CD4-positive, alpha-beta T cell treated with Interleukin-4 for 1 hour (primary cell): ENCODE results near the gene GRIA3.
"Not testable (repeated sequence)": the region's sequence is repeated elsewhere in the genome, so short reads cannot be mapped to it uniquely, and the experiment has no call there.

ENCODE experiments used
- DNase-seq, 2 donors: peaks; one replicate each; pipeline ENCODE4 v3.0.0-alpha.2; 2020 to 2022

GRIA3 gene

GRCh38 chrX:123361371-123361770 lies 177.3 kb downstream of the GRIA3 start:
- no peak for DNase-seq

GRCh38 chrX:123386196-123386595 lies 202.1 kb downstream of the GRIA3 start:
- not testable (repeated sequence) for DNase-seq

DNA sequence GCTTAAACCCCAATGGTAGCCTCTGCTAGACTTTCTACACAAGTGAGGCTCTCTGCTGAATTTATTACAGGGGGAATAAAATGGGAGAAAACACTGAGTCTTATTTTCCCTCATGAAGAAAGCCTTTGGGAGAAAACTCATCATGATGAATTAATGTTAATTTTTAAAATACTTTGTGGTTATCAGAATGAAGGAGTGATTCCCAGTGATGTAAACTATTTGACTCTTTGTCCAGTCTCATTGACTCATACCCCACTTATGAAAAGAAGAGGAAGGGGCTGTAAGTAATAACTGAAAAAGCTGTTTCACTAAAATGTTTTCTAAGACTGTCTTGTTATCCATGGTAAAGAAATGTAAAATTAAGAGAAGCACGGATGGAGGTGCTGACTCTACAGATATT lies 208.8 kb downstream of the GRIA3 start:
- no peak for DNase-seq

- DNase-seq: no peak
These were observed 215.6 kb downstream of the GRIA3 start for GRCh38 chrX:123399709-123400108.

GRCh38 chrX:123405231-123405630 lies 221.2 kb downstream of the GRIA3 start:
- no peak for DNase-seq

DNA sequence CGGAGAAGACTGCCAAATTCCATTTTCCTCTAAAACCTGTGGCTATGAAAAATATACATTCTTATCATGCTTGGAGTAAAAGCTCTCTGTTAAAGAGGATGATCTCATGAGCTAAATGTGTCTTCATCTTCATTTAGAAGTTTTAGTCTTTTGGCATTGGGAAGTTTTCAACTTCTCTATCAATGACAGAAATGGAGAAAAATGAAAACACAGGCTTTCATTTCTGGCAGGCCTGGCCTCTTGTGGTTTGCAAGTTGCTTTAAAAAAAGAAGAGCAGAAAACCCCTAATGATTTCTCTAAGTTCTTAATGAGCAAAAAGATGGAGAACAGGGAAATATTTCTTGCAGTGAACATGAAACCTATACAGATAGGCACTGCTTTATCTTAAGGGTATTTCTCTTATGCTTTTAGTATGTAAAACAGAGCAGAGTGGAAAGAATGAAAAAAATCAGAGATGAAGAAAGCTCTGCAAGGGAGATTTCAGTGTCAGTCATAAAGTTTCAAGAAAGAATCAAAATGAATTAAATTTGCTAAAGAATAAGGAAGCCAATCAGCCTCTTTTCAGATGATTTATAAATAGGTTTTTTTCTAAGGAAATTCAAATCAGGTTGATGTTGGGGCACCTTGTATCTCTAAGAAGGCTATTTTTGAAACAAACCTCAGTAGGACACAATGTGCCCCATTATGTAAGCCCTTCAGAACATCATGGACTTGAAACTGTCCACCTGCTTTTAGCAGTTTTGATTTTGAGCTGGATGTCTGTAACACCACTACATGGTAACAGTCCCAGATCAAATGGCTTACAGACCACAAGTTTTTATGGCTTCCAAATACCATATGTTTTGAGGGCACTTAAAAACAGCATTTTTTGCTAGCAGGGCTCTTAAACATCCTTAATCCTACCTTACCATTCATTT lies 225.0 kb downstream of the GRIA3 start:
- no peak for DNase-seq

- no peak for DNase-seq
These were observed 238.8 kb downstream of the GRIA3 start for GRCh38 chrX:123422875-123423274.

GRCh38 chrX:123424546-123424945 lies 240.5 kb downstream of the GRIA3 start:
- DNase-seq: no peak

DNA sequence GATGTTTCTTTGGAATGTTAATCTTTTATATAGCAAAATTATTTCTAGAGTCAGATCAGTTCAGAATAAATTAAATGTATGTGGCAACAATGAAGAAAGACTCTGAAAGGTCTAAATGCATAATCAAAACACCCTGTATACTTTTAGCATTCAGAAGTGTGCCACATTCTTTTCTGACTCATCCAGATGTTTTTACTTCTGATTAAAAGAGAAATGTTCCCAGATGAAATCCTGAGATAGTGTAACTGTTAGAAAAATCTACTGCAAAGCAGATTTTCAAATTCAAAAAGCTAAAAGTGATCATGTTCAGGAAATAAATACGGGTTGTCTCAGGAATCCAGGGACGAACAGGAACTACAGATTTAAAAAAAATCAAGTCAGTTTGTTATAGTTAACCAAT lies 241.4 kb downstream of the GRIA3 start:
- no peak for DNase-seq

GRCh38 chrX:123425904-123426303 lies 241.8 kb downstream of the GRIA3 start:
- no peak for DNase-seq

DNA sequence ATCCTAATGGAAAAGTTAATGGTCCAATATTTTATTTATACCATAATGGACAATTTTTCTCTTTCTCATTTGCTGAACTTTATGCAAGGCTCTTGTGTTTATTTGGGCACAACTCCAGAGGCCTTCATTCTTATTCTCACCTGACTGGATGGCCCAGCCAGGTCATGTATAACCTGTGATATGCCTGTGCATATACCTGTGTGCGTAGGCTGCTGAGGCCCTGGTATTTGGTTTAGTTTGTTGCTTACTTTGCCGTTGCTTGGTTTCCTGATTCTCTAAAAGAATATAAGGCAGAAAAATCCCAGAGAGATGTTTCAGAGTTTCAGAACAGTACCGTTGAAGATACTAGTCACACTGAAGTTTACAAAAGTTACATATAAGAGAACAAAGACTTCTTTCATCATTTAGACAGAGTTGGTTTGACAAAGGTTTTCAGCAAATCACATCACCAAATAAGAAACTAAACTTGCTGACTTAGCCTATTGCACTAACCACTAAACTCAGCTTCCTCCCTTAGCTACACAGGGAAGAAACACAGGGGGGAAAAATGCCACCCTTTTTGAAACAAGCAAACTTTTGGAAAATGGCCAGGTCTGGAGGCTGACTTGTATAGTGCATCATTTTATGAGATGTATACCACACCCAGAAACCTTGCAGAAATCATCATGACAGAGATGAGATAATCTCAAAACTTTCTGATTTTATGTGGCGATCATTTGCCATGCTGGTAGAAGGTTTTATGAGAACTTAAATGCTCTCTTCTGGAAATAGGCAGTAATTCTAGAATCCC lies 248.5 kb downstream of the GRIA3 start:
- DNase-seq: no peak

GRCh38 chrX:123436512-123437136 lies 252.5 kb downstream of the GRIA3 start:
- DNase-seq: no peak

- not testable (repeated sequence) for DNase-seq
These were observed 255.8 kb downstream of the GRIA3 start for GRCh38 chrX:123439926-123440325.

GRCh38 chrX:123442764-123443163 lies 258.7 kb downstream of the GRIA3 start:
- no peak for DNase-seq

DNA sequence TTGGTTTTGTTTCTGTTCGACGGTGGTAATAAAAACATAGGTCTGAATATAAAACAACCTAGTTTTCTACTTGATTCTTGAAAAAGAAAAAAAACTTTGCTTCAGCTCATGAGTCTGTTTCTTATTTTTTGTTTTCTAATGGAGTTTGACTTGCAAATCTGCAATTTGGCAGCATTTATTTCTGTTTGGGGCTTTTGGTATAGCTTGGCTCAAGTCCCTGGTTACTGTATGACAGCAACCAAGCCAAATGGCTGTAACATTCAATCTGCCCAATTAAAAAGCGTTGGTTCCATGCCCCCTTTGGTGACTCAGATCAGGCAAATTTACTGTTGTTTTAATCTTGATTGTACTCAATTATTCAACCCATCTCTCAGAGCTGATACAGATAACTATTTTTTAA lies 263.4 kb downstream of the GRIA3 start:
- no peak for DNase-seq

GRCh38 chrX:123449335-123449734 lies 265.3 kb downstream of the GRIA3 start:
- DNase-seq: no peak

GRCh38 chrX:123450222-123450621 lies 266.1 kb downstream of the GRIA3 start:
- DNase-seq: no peak

GRCh38 chrX:123454712-123455431 lies 270.8 kb downstream of the GRIA3 start:
- no peak for DNase-seq

- no peak for DNase-seq
These were observed 271.6 kb downstream of the GRIA3 start for GRCh38 chrX:123455693-123456092.

GRCh38 chrX:123464709-123465108 lies 280.6 kb downstream of the GRIA3 start:
- DNase-seq: no peak

- DNase-seq: no peak
These were observed 284.4 kb downstream of the GRIA3 start for GRCh38 chrX:123468481-123468880.

DNA sequence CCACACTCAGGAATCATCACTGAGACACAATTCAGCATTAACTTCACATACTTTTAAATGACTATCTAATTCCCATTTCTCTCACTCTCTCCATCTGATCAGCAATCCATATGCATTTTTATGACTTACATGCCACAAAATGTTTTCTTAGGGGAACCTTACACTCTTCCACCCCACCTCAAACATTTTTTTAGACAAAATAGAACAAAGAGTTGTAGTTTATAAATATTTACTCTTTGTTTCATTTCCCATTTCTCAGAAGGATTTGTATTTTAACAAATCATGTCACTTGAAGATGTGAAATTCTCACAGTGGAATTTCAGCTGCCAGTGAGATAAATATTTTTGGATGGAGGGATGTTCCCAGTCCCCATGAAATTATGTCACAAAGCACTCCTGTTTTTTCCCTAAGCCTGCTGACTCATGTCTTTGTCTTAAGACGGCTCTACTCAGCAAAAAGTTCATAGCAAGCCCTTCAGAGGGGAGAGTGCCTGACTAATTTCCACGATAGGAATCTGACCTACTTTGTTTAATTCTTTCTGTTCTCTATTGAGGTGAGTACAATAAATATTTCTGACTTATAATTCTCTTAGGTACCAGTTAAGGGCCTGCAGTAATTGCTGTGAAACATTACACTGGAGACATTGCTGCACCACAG lies 291.1 kb downstream of the GRIA3 start:
- DNase-seq: no peak
